Smooth muscle cell of bladder (primary cell): Measurements from ENCODE around the gene SOX8. TPM values are rescaled to one million over a fixed set of nuclear protein-coding genes. Genes with fewer than 3 reads are reported as not detected.

ENCODE experiments used
- total RNA-seq: library from RNA; depleted of rRNA; stranded (reverse); fragments of >200 nt; gene quantifications from 2 replicates; pipeline ENCODE4 v1.2.3, GENCODE V29; 2014

The SOX8 gene
- total RNA-seq = under 0.01 TPM in 2 replicates

DNA sequence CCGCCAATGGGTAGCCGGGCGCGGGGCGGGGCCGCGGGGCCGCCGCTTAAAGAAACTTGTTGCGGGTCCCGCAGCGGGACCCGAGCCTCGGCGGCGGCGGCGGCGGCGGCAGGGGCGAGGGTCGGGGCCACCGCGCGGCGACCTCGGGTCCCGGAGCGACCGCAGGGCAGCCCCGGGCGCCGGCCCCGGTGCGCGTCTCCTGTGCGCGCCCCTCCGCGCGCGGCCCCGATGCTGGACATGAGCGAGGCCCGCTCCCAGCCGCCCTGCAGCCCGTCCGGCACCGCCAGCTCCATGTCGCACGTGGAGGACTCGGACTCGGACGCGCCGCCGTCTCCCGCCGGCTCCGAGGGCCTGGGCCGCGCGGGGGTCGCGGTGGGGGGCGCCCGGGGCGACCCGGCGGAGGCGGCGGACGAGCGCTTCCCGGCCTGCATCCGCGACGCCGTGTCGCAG, at the start of gene SOX8:
TSS of gene SOX8 (plus strand) at position 76 of the 450 bp plus-strand sequence. CDS start at position 229, 153 bp downstream.

GRCh38 chr16:970766-971581, 10.6 kb upstream of the SOX8 start, which contains the start of gene LMF1:
Gene LMF1 (minus strand): TSS chr16:970984. CDS start chr16:970980, 4 bp downstream.

Other genes with a start within 250 kb of the SOX8 start
- gene CIAO3, start 240.8 kb upstream of the SOX8 start, total RNA-seq = 29.3 and 32.7 TPM in 2 replicates
- gene MSLN, start 221.0 kb upstream of the SOX8 start, total RNA-seq = not detected in 2 replicates
- gene RPUSD1, start 193.4 kb upstream of the SOX8 start, total RNA-seq = 12.8 and 17.9 TPM in 2 replicates
- gene CHTF18, start 193.2 kb upstream of the SOX8 start, total RNA-seq = 1.4 and 2.3 TPM in 2 replicates
- gene GNG13, start 181.0 kb upstream of the SOX8 start, total RNA-seq = not detected in 2 replicates
- gene LMF1, start 10.8 kb upstream of the SOX8 start, total RNA-seq = 12.3 and 12.9 TPM in 2 replicates
- not detected in 2 replicates for gene SSTR5, start 91.0 kb downstream of the SOX8 start, total RNA-seq
- gene C1QTNF8, start 114.5 kb downstream of the SOX8 start, total RNA-seq = not detected in 2 replicates
- gene CACNA1H, start 171.3 kb downstream of the SOX8 start, total RNA-seq = 1.3 and 1.4 TPM in 2 replicates
- not detected in 2 replicates for gene TPSG1, start 243.5 kb downstream of the SOX8 start, total RNA-seq
- not detected in 2 replicates for gene TPSB2, start 248.4 kb downstream of the SOX8 start, total RNA-seq